ENCODE results near the gene PPP4R3A. TPM values are rescaled to one million over a fixed set of nuclear protein-coding genes. Genes with fewer than 3 reads are reported as not detected.

PPP4R3A gene
- total RNA-seq, 4 donors from 2014 or later = 79.4 to 132 (median 100) TPM

GRCh38 chr14:91521061-91521640 is 11.0 kb upstream of the PPP4R3A start:
- no peak for DNase-seq (ENCODE audit: low spot score in 2 of 2)

GRCh38 chr14:91520138-91520537 is 10.0 kb upstream of the PPP4R3A start:
- no peaks in the 10 kb centered on the region for H3K27me3 ChIP-seq
- no peak overlapping the region for H3K27ac ChIP-seq
- H3K4me1 ChIP-seq = no peaks in the 10 kb centered on the region
- H3K4me3 ChIP-seq = no peak overlapping the region
- DNase-seq (ENCODE audit: low spot score in 2 of 2) = no peak
- no peaks in the 10 kb centered on the region for H3K9me3 ChIP-seq
- H3K36me3 ChIP-seq = no peaks in the 10 kb centered on the region
- no peak for TF ChIP-seq CTCF (IDR thresholded peaks at IDR 0.05)
- no peak for TF ChIP-seq POLR2AphosphoS5 (IDR thresholded peaks at IDR 0.05)
- no peak for TF ChIP-seq POLR2A (IDR thresholded peaks at IDR 0.05)
- no peak for TF ChIP-seq EP300 (IDR thresholded peaks at IDR 0.05)
- 93% methylated on average over 2 of the region's 2 CpGs for WGBS

More at GRCh38 chr14:91521061-91521640, 11.0 kb upstream of the PPP4R3A start:
- no peaks in the 10 kb centered on the region for H3K4me1 ChIP-seq
- H3K27me3 ChIP-seq = no peaks in the 10 kb centered on the region
- no peaks in the 10 kb centered on the region for H3K9me3 ChIP-seq
- H3K36me3 ChIP-seq = no peaks in the 10 kb centered on the region
- H3K4me3 ChIP-seq = no peak overlapping the region
- TF ChIP-seq EP300 (IDR thresholded peaks at IDR 0.05) (no peak), POLR2A (IDR thresholded peaks at IDR 0.05) (no peak), POLR2AphosphoS5 (IDR thresholded peaks at IDR 0.05) (no peak), CTCF (IDR thresholded peaks at IDR 0.05) (no peak)
- no peak overlapping the region for H3K27ac ChIP-seq

- TF ChIP-seq EP300 (IDR thresholded peaks at IDR 0.05) (no peak), CTCF (IDR thresholded peaks at IDR 0.05) (no peak)
Measured at GRCh38 chr14:91519239-91520036, 9.3 kb upstream of the PPP4R3A start.

GRCh38 chr14:91516663-91517388 is 6.7 kb upstream of the PPP4R3A start:
- H3K27ac ChIP-seq = no peak overlapping the region
- H3K4me3 ChIP-seq = no peak overlapping the region
- TF ChIP-seq POLR2A (IDR thresholded peaks at IDR 0.05) (no peak), EP300 (IDR thresholded peaks at IDR 0.05) (no peak), POLR2AphosphoS5 (IDR thresholded peaks at IDR 0.05) (no peak), CTCF (IDR thresholded peaks at IDR 0.05) (no peak)
- H3K27me3 ChIP-seq = no peaks in the 10 kb centered on the region
- H3K4me1 ChIP-seq = no peaks in the 10 kb centered on the region
- no peaks in the 10 kb centered on the region for H3K9me3 ChIP-seq
- no peaks in the 10 kb centered on the region for H3K36me3 ChIP-seq
- 65% methylated on average over 7 of the region's 7 CpGs for WGBS
- DNase-seq (ENCODE audit: low spot score in 2 of 2) = no peak

More at GRCh38 chr14:91519239-91520036, 9.3 kb upstream of the PPP4R3A start:
- no peaks in the 10 kb centered on the region for H3K4me1 ChIP-seq
- no peaks in the 10 kb centered on the region for H3K27me3 ChIP-seq
- DNase-seq (ENCODE audit: low spot score in 2 of 2) = no peak
- H3K4me3 ChIP-seq = no peak overlapping the region
- no peaks in the 10 kb centered on the region for H3K36me3 ChIP-seq
- 94% methylated on average over 6 of the region's 6 CpGs for WGBS
- H3K9me3 ChIP-seq = no peaks in the 10 kb centered on the region
- no peak overlapping the region for H3K27ac ChIP-seq

- TF ChIP-seq EP300 (IDR thresholded peaks at IDR 0.05) = no peak
- no peak for TF ChIP-seq CTCF (IDR thresholded peaks at IDR 0.05)
- TF ChIP-seq POLR2A (IDR thresholded peaks at IDR 0.05) = no peak
- TF ChIP-seq POLR2AphosphoS5 (IDR thresholded peaks at IDR 0.05) = no peak
- Histone ChIP-seq H3K9me3 (no peaks in the 10 kb centered on the region), H3K27ac (no peak overlapping the region), H3K27me3 (no peaks in the 10 kb centered on the region), H3K36me3 (no peaks in the 10 kb centered on the region), H3K4me3 (no peak overlapping the region), H3K4me1 (peaks cover 3% of the 10 kb centered on the region)
- 70% methylated on average over 7 of the region's 7 CpGs for WGBS
- DNase-seq (ENCODE audit: low spot score in 2 of 2) = no peak
Measured at GRCh38 chr14:91515979-91516378, 5.9 kb upstream of the PPP4R3A start.
